GM21529 (cell line): ENCODE results near the gene SLC25A36.
"Not testable (repeated sequence)": the region's sequence is repeated elsewhere in the genome, so short reads cannot be mapped to it uniquely, and the experiment has no call there.

Experiments
- ATAC-seq: cut with Tn5 transposase; IDR thresholded peaks from one replicate; pipeline ENCODE4 v1.9.1; 2021; ENCODE audit not compliant: unreplicated experiment

SLC25A36 gene

GRCh38 chr3:140931016-140931454 is 10.6 kb upstream of the SLC25A36 start:
- no peak for ATAC-seq

DNA sequence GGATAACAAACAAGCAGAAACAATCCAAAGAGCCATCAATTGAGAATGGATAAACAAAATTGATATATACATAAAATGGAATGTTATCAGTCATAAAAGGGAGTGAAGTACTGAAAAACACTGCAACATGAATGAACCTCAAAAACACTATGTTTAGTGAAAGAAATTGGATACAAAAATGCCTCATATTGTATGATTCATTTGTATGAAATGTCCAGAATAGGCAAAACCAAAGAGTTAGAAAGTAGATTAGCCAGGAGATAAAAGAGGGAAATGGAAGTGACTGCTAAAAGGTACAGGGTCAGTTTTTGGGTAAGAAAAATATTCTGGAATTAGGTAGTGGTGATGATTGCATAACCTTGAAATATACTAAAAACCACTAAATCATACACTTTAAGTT is 9.8 kb upstream of the SLC25A36 start:
- ATAC-seq, result no peak

- no peak for ATAC-seq
These were observed 8.5 kb upstream of the SLC25A36 start for GRCh38 chr3:140933109-140933508.

GRCh38 chr3:140933552-140933951 is 8.1 kb upstream of the SLC25A36 start:
- no peak for ATAC-seq

DNA sequence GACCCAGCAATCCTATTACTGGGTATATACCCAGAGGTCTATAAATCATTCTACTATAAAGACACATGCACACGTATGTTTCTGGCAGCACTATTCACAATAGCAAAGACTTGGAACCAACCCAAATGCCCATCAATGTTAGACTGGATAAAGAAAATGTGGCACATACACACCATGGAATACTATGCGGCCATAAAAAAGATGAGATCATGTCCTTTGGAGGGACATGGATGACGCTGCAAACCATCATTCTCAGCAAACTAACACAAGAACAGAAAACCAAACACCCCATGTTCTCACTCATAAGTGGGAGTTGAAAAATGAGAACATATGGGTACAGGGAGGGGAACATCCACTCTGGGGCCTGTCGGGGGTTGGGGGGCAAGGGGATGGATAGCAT is 2.3 kb upstream of the SLC25A36 start:
- ATAC-seq, result not testable (repeated sequence)

DNA sequence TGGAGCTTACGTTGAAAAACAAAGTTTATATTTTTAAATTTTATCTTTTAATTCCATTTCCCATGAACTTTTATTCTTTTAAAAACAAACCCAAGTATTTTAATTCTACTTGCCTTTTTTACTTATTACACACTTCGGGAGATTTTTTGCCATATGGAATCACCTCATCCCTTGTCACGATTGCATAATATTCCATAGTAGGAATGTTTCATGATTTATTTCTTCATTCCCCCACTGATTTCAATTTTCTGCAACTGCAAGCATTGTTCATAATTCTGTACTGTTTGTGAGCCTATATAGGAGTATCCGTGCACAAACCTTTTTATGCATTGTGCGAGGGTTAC is 574 bp upstream of the SLC25A36 start:
- ATAC-seq, result no peak

GRCh38 chr3:140942221-140943104 is 827 bp downstream of the SLC25A36 start:
- ATAC-seq, result peak; percentile 54

DNA sequence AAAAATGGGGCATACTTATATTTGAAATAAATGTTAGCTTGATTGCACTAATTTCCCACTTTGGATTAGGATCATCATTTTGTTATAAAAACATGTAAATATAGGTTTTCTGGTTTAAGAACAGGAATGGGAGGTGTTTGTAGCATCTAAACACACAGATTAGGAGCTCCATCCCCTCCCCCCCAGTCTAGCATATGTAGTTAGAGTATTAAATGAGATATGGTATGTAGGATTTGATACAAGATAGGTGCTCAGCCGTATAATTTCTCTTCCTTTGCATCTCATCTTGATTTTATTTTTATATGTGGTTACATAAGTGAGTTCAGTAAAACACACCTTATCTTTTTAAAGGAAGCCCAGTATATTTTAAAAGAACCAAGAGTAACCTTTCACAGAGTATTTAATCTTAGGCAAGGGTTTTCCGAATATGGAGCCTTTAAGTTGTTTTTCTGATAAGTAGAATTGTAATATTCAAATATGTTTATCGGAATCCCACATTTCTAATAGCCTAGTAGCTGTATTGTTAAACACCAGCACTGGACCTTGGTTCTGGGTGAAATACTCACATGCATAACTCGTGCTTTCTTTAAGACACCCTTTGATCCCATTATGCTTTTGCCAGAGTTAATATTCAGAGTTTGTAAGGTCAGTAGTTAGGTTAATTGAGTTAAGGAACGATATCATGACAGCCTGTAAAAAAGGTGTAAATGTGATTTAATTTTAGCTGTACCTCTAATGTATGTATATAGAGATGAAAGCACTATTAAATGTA is 2.3 kb downstream of the SLC25A36 start:
- no peak for ATAC-seq

DNA sequence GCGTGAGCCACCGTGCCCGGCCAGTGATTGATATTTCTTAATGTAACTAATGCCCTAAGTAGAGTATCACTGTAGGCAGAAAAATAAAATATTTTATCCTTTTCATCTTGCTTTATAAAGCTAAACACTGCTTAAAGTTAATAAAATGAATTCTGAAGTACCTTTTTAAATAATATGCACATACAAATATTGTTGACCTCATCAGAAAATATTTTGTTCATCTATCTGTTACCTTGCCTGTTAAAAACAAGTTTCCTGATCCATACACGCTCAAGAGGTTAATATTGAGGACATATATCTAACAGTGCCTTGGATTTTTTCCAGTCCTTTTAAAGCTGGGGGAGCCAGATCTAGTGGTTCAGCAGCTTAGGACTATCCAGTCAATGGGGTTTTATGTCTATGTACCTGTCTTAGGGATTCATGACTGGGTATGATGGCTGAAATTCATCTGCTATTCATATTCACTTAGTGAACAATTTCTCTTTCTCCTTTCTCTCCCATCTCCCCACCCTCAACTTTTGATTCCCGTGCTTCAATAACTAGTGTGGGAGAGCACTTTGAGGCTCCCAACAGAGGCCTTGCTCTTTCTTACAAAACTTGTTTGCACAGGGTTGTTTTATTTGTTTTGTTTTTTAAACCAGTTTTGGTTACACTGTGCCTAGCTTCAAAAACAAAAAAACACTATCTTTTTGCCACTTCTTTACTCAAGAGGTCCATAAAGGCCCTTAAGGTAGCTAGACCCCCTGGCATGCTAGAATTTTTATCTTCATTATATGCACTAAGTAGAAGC is 7.0 kb downstream of the SLC25A36 start:
- no peak for ATAC-seq

- ATAC-seq, result no peak
These were observed 8.5 kb downstream of the SLC25A36 start for GRCh38 chr3:140950144-140950543.

DNA sequence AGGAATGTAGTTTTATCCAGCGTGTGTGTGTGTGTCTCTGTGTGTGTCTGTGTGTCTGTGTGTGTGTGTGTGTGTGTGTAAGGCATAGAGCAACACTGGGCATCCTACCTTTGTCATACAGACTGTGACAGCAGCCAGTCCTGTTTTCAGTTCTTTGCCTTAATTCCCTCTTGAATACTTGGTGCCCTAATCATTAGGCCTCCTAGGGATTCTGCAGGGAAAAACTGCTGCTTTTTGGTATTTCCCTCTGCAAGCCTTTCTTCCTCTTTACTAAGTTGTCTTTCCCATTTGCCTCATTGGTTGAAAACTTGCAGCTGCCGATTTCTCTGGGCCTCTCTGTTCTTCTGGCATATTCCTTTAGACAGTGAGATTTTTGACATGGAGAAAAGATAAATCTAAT is 9.2 kb downstream of the SLC25A36 start:
- no peak for ATAC-seq

- ATAC-seq, result not testable (repeated sequence)
These were observed 10.1 kb downstream of the SLC25A36 start for GRCh38 chr3:140951750-140952149.

DNA sequence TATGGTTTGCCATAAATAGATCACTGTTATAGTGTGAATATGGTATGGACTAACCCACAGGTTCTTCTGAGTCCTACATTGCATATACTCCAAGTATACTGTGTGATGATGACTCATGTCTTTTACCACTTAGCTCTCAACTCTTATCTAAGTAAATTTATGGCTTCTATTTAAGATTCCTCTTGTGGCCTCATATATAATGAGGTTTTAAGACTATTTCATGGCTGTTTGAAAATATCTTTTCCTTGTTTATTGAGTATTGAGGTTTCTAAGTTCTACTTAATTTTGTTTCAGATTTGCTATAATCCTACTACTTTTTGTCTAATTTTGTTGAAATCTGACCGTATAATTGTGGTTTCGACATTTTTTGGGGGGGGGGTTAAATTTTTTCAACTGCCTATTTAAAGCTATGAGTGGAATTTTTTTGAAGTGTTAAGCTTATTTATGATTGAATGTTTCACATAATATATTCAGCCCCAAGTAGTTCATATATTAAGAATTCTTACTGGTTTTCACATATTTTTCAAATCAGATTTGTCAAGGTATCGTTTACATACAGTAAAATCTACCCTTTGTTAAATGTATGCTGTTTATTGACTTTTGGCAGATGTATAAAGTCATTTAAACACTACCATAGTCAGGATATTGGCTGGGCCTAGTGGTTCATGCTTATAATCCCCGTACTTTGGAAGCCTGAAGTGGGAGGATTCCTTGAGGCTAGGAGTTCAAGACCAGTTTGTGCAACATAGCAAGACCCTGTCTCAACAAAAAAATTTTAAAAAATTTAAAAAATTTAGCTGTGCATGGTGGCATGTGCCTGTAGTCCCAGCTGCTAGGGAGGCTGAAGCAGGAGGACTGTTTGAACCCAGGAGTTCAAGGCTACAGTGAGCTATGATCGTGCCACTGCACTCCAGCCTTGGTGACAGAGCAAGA is 11.7 kb downstream of the SLC25A36 start:
- no peak for ATAC-seq

DNA sequence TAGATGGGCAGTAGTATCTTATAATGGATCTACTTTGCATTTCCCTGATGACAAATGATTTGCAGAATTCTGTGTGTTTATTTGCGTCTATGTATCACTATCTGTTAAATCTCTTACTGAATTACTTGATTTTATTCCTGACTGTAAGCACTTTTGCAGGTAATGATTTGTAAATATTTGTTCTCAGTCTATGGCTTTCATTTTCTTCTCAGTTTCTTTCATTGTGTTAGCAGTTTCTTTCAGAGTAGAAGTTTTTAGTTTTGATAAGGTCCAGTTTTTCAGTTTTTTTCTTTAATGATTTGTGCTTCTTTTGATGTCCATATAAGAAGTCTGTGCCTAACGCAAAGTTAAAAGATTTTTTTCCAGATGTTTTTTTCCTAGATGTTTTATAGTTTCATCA is 12.9 kb downstream of the SLC25A36 start:
- no peak for ATAC-seq

DNA sequence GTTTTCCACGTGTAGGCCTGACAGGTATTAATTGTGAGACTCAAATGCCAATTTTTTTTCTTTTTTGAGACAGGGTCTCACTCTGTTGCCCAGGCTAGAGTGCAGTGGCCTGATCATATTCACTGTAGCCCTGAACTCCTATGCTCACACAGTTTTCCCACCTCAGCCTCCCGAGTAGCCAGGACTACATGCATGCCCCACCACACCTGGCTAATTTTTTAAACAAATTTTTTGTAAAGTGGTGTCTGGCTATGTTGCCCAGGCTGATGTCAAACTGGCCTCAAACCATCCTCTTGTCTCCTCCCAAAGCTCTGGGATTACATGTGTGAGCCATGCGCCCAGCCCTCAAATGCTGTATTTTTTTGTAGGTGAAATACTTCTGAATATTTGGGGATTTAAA is 14.0 kb downstream of the SLC25A36 start:
- no peak for ATAC-seq

GRCh38 chr3:140956058-140956835 is 14.6 kb downstream of the SLC25A36 start:
- ATAC-seq, result no peak

- ATAC-seq, result no peak
These were observed 31.2 kb downstream of the SLC25A36 start for GRCh38 chr3:140972833-140973232.

DNA sequence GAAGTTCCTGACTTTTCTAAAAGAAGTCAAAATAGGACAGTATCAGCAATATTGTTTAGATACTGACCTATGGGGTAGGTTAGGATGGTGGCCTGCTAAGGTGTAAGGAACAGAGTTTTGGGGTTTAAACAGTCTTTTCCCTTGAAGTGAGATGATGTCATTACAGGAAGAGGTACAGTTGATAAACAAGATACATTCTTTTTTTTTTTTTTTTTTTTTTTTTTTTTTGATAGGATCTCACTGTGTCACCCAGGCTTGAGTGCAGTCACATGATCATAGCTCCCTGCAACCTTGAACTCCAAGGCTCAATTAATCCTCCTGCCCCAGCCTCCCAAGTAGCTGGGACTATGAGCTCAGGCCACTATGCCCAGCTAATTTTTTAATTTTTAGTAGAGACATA is 33.3 kb downstream of the SLC25A36 start:
- no peak for ATAC-seq

DNA sequence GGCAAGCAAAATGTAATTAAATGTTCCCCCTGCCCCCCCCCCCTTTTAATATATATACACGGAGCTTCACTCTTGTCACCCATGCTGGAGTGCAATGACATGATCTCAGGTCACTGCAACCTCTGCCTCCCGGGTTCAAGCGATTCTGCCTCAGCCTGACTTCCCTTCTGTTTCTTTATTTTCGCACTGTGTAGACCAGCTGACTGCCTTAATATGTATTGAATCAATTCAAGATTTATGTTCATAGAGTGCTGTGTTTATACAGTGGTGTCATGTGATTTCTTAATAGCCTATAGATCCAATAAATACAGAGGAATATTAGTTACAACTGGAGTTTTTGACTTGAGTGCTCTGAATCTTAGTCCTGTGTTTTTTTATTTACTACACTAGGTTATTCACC is 39.0 kb downstream of the SLC25A36 start:
- ATAC-seq, result no peak

DNA sequence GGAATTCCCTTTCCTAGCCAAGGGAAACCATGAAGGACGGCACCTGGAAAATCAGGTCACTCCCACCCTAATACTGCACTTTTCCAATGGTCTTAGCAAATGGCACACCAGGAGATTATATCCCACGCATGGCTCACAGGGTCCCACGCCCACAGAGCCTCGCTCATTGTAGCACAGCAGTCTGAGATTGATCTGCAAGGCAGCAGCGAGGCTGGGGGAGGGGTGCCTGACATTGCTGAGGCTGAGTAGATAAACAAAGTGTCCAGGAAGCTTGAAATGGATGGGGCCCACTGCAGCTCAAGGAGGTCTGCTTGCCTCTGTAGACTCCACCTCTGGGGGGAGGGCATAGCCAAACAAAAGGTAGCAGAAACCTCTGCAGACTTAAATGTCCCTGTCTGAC is 46.2 kb downstream of the SLC25A36 start:
- ATAC-seq, result not testable (repeated sequence)
